SK-N-SH (cell line): Measurements from ENCODE around the gene SLC8A1. TPM values are rescaled to one million over a fixed set of nuclear protein-coding genes. Genes with fewer than 3 reads are reported as not detected.

ENCODE experiments used
- CTCF ChIA-PET: fragments of 300-600, 350-600 bp; formaldehyde crosslinking; extraction: SDS; loops from one replicate; lab custom pipeline; 2021; lab: Yijun Ruan, JAX
- POLR2A ChIA-PET: fragments of 350-600 bp; sonication (Branson Sonifier 250); formaldehyde crosslinking; extraction: SDS; loops from one replicate; lab custom pipeline; 2020; ENCODE audit warnings: antibody characterized with exemption, inconsistent platforms; lab: Yijun Ruan, JAX
- DNase-seq: peaks from one replicate; pipeline ENCODE4 v3.0.0; 2012
- H2AFZ ChIP-seq: fragments of 200-600 bp; sonication (generic); 2 replicates; pipeline ENCODE4 v1.8.1; 2016; ENCODE audit warnings: antibody characterized with exemption, mild to moderate bottlenecking, low read depth
- H3F3A ChIP-seq: fragments of 200-600 bp; sonication (generic); replicated peaks from 2 replicates; pipeline ENCODE3; 2016; ENCODE audit warnings: antibody characterized with exemption, mild to moderate bottlenecking; ENCODE audit not compliant: insufficient read depth
- H3K27ac ChIP-seq, 2 experiments: fragments of 200-500 bp in 1 of 2; fragments of 200-600 bp in 1 of 2; sonication (Bioruptor generic) in 1 of 2; sonication (generic), shearing (Covaris generic) in 1 of 2; 2 replicates each; pipeline versions ENCODE4 v1.5.1 to v1.6.1; 2014 to 2016; ENCODE audit warnings: low read depth in 2 of 2, inconsistent platforms in 1 of 2, low read length in 1 of 2, mild to moderate bottlenecking in 1 of 2, mixed read lengths in 1 of 2
- H3K27me3 ChIP-seq: fragments of 200-600 bp; sonication (generic), shearing (Covaris generic); 2 replicates; pipeline ENCODE4 v1.6.1; 2016; ENCODE audit warnings: mixed run types; ENCODE audit not compliant: insufficient read depth
- H3K36me3 ChIP-seq, 2 experiments: fragments of 200-500 bp in 1 of 2; fragments of 200-600 bp in 1 of 2; sonication (Bioruptor generic) in 1 of 2; sonication (generic) in 1 of 2; replicated peaks in 1 of 2; 2 replicates each; pipeline versions ENCODE3 to v1.5.1; 2014 to 2016; ENCODE audit warnings: low read length in 1 of 2, mild to moderate bottlenecking in 1 of 2; ENCODE audit not compliant: insufficient read depth in 2 of 2, control insufficient read depth in 1 of 2
- H3K4me1 ChIP-seq, 2 experiments: fragments of 200-500 bp in 1 of 2; fragments of 200-600 bp in 1 of 2; sonication (Bioruptor generic) in 1 of 2; sonication (generic), shearing (Covaris generic) in 1 of 2; 2 replicates each; pipeline versions ENCODE4 v1.5.1 to v1.6.1; 2014 to 2016; ENCODE audit warnings: low read depth in 1 of 2, low read length in 1 of 2, mixed run types in 1 of 2; ENCODE audit not compliant: insufficient read depth in 2 of 2, control insufficient read depth in 1 of 2
- H3K4me2 ChIP-seq: fragments of 200-600 bp; sonication (generic), shearing (Covaris generic); 2 replicates; pipeline ENCODE4 v1.6.1; 2017; ENCODE audit warnings: mixed run types
- H3K4me3 ChIP-seq, 2 experiments: fragments of 200-500 bp in 1 of 2; fragments of 200-600 bp in 1 of 2; sonication (Bioruptor generic) in 1 of 2; sonication (generic), shearing (Covaris generic) in 1 of 2; 2 replicates each; pipeline versions ENCODE4 v1.5.1 to v1.8.1; 2014 to 2016; ENCODE audit warnings: low read depth in 2 of 2, inconsistent platforms in 1 of 2, low read length in 1 of 2, mild to moderate bottlenecking in 1 of 2, mixed read lengths in 1 of 2, moderate library complexity in 1 of 2
- H3K79me2 ChIP-seq: fragments of 200-600 bp; sonication (generic); 2 replicates; pipeline ENCODE4 v1.8.1; 2017; ENCODE audit warnings: mild to moderate bottlenecking; ENCODE audit not compliant: insufficient read depth
- H3K9ac ChIP-seq: fragments of 200-600 bp; sonication (generic); 2 replicates; pipeline ENCODE4 v1.6.1; 2017; ENCODE audit warnings: mixed run types
- H3K9me2 ChIP-seq: fragments of 200-600 bp; sonication (generic); 2 replicates; pipeline ENCODE4 v1.6.1; 2017; ENCODE audit warnings: mixed run types
- H3K9me3 ChIP-seq: fragments of 200-600 bp; sonication (generic); 2 replicates; pipeline ENCODE4 v1.6.1; 2017; ENCODE audit warnings: mixed run types, mild to moderate bottlenecking, moderate library complexity
- H4K20me1 ChIP-seq: fragments of 200-600 bp; sonication (generic); 2 replicates; pipeline ENCODE4 v1.6.1; 2017; ENCODE audit warnings: mild to moderate bottlenecking, mixed run types; ENCODE audit not compliant: insufficient read depth
- CHD2 ChIP-seq: fragments of 150-350 bp; IDR thresholded peaks from 2 replicates; pipeline ENCODE4 v1.6.1; 2018; ENCODE audit warnings: low read length; ENCODE audit not compliant: partially characterized antibody
- EP300 ChIP-seq, 2 experiments: IDR thresholded peaks; 2 replicates each; pipeline versions ENCODE4 v1.4.0 to v1.6.1; 2012; ENCODE audit warnings: borderline replicate concordance in 1 of 2, low read depth in 1 of 2, low read length in 1 of 2
- EZH2phosphoT487 ChIP-seq: fragments of 200-600 bp; sonication (generic); IDR thresholded peaks from 2 replicates; pipeline ENCODE4 v1.6.1; 2017; ENCODE audit warnings: low read depth, mixed run types, mild to moderate bottlenecking, antibody characterized with exemption, moderate library complexity, borderline replicate concordance
- FOSL2 ChIP-seq: IDR thresholded peaks from 2 replicates; pipeline ENCODE4 v1.4.0; 2012; ENCODE audit warnings: low read depth, mild to moderate bottlenecking, moderate library complexity, borderline replicate concordance
- GATA2 ChIP-seq: sonication (generic); formaldehyde crosslinking; IDR thresholded peaks from 2 replicates; pipeline ENCODE4 v1.5.0; 2020; ENCODE audit warnings: mild to moderate bottlenecking, missing genetic modification reagents
- JUND ChIP-seq: IDR thresholded peaks from 2 replicates; pipeline ENCODE4 v1.4.0; 2012
- MAX ChIP-seq: IDR thresholded peaks from 2 replicates; pipeline ENCODE4 v1.4.0; 2012; ENCODE audit warnings: low read depth
- NFIC ChIP-seq: IDR thresholded peaks from 2 replicates; pipeline ENCODE4 v1.4.0; 2012; ENCODE audit warnings: borderline replicate concordance
- POLR2AphosphoS5 ChIP-seq: IDR thresholded peaks from 2 replicates; pipeline ENCODE4 v1.6.1; 2012; ENCODE audit warnings: low read depth, low read length
- RCOR1 ChIP-seq: fragments of 150-350 bp; IDR thresholded peaks from 2 replicates; pipeline ENCODE4 v1.6.1; 2017; ENCODE audit warnings: antibody characterized with exemption, low read length
- RXRA ChIP-seq: IDR thresholded peaks from 2 replicates; pipeline ENCODE4 v1.4.0; 2012; ENCODE audit warnings: low read depth, mild to moderate bottlenecking, borderline replicate concordance
- SIN3A ChIP-seq: IDR thresholded peaks from 2 replicates; pipeline ENCODE4 v1.6.1; 2012; ENCODE audit warnings: low read depth, mild to moderate bottlenecking, low read length, moderate library complexity, borderline replicate concordance
- SMC3 ChIP-seq: IDR thresholded peaks from 2 replicates; pipeline ENCODE4 v1.6.1; 2012; ENCODE audit warnings: low read depth, low read length, improper control_type of control experiment
- TCF12 ChIP-seq: IDR thresholded peaks from 2 replicates; pipeline ENCODE4 v1.4.0; 2012
- TEAD4 ChIP-seq: IDR thresholded peaks from 2 replicates; pipeline ENCODE4 v1.4.0; 2012; ENCODE audit warnings: mild to moderate bottlenecking, borderline replicate concordance; ENCODE audit not compliant: insufficient read depth
- YY1 ChIP-seq: IDR thresholded peaks from 2 replicates; pipeline ENCODE4 v1.4.0; 2012; ENCODE audit warnings: low read depth, mild to moderate bottlenecking
- WGBS: methylation state at CpG from one replicate; pipeline ENCODE4 v1.1.6; 2017; ENCODE audit warnings: low lambda C conversion rate; 5-methylcytosine and 5-hydroxymethylcytosine counted together
- polyA plus RNA-seq, 3 experiments: library from polyadenylated mRNA; depleted of rRNA; stranded (reverse); fragments of >200 nt; gene quantifications; 2 replicates each; pipeline ENCODE4 v1.2.3, GENCODE V29; 2012
- TF ChIP-seq, protein P1 (sequence below): IDR thresholded peaks from 2 replicates; pipeline ENCODE4 v1.4.0; 2012; ENCODE audit warnings: low read depth, borderline replicate concordance
- TF ChIP-seq, protein P2 (sequence below): fragments of 150-350 bp; IDR thresholded peaks from 2 replicates; pipeline ENCODE4 v1.6.1; 2017; ENCODE audit warnings: antibody characterized with exemption, low read length, low read depth, borderline replicate concordance
- TF ChIP-seq, protein P3 (sequence below): fragments of 150-350 bp; IDR thresholded peaks from 2 replicates; pipeline ENCODE4 v1.6.1; 2016; ENCODE audit warnings: mild to moderate bottlenecking, low read depth, low read length
- TF ChIP-seq, protein P4 (sequence below): IDR thresholded peaks from 2 replicates; pipeline ENCODE4 v1.6.1; 2012; ENCODE audit warnings: mild to moderate bottlenecking, low read depth, low read length, moderate library complexity

The SLC8A1 gene
- polyA plus RNA-seq, 1 of the 3 experiments (the other 2 are of a cell fraction) = 3.2 TPM

DNA sequence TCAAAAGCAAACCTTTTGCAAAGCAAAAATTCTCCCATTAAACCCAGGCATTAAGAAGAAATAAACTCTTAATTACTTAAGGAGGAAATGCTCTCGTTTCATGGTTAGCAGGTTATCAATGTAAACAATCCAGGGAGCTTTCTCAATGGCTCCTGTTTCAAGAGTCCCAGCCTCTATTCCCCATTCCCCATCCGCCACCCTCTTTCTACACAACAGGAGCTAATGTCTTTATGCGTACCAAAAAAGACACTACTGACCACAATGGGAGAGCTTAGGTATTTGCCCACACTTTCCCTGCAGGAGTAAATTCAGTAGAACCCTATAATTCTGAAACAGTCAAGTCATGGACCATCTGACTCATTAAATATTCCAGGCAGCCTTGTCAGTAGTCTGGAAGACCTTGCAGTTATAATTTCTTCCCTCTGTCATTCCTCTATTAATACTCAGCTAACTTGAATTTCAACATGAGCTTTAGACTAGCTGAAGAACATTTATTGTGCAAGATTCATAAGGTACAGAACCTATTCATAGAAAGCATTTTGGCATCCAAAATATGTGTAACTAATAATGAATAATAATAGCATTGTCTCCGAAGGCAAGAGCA is 48.6 kb downstream of the SLC8A1 start (continued):
- TF ChIP-seq, protein P1, sequence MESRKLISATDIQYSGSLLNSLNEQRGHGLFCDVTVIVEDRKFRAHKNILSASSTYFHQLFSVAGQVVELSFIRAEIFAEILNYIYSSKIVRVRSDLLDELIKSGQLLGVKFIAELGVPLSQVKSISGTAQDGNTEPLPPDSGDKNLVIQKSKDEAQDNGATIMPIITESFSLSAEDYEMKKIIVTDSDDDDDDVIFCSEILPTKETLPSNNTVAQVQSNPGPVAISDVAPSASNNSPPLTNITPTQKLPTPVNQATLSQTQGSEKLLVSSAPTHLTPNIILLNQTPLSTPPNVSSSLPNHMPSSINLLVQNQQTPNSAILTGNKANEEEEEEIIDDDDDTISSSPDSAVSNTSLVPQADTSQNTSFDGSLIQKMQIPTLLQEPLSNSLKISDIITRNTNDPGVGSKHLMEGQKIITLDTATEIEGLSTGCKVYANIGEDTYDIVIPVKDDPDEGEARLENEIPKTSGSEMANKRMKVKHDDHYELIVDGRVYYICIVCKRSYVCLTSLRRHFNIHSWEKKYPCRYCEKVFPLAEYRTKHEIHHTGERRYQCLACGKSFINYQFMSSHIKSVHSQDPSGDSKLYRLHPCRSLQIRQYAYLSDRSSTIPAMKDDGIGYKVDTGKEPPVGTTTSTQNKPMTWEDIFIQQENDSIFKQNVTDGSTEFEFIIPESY = no peak
- TF ChIP-seq SMC3 = no peak
- TF ChIP-seq, protein P2, sequence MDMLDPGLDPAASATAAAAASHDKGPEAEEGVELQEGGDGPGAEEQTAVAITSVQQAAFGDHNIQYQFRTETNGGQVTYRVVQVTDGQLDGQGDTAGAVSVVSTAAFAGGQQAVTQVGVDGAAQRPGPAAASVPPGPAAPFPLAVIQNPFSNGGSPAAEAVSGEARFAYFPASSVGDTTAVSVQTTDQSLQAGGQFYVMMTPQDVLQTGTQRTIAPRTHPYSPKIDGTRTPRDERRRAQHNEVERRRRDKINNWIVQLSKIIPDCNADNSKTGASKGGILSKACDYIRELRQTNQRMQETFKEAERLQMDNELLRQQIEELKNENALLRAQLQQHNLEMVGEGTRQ = no peak
- TF ChIP-seq TCF12 = peak; percentile 96
- TF ChIP-seq SIN3A = 0 out of 2 replicates have a peak, but pooled peaks have one; percentile 60
- TF ChIP-seq GATA2 (CRISPR knock-in tag) = no peak
- TF ChIP-seq, protein P3, sequence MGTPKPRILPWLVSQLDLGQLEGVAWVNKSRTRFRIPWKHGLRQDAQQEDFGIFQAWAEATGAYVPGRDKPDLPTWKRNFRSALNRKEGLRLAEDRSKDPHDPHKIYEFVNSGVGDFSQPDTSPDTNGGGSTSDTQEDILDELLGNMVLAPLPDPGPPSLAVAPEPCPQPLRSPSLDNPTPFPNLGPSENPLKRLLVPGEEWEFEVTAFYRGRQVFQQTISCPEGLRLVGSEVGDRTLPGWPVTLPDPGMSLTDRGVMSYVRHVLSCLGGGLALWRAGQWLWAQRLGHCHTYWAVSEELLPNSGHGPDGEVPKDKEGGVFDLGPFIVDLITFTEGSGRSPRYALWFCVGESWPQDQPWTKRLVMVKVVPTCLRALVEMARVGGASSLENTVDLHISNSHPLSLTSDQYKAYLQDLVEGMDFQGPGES = no peak
- no peak for TF ChIP-seq YY1

- Histone ChIP-seq H3K9ac (no peak overlapping the region), H4K20me1 (no peaks in the 10 kb centered on the region), H3K79me2 (no peaks in the 10 kb centered on the region; the same call in 1 of the 2 replicates), H3K4me1 (peaks cover 0 to 29% of the 10 kb centered on the region in 2 experiments; a peak in 2 of 4 replicates), H3K9me2 (no peaks in the 10 kb centered on the region), H2AFZ (peak overlapping the region; percentile 34), H3K27ac (peak overlapping the region in 1 of 2 experiments; percentile 60; a peak in 2 of 4 replicates), H3K9me3 (no peaks in the 10 kb centered on the region), H3K27me3 (no peaks in the 10 kb centered on the region), H3K4me2 (peak overlapping the region; percentile 25; the same call in 1 of the 2 replicates), H3K4me3 (no peak overlapping the region), H3K36me3 (no peaks in the 10 kb centered on the region), H3F3A (peaks cover 25% of the 10 kb centered on the region)
- no peak for DNase-seq
- 22% methylated on average over 3 of the region's 3 CpGs for WGBS
- CTCF ChIA-PET = no interaction called here
- POLR2A ChIA-PET = no interaction called here
- TF ChIP-seq CHD2 (no peak), FOSL2 (peak; percentile 91), TEAD4 (peak; percentile 57; the same call in 1 of the 2 replicates), YY1 (peak; percentile 80), JUND (peak; percentile 88), EZH2phosphoT487 (no peak), MAX (0 out of 2 replicates have a peak, but pooled peaks have one; percentile 45), EP300 (IDR thresholded peaks at IDR 0.05; ENCODE audit: borderline replicate concordance in 1 of 2, low read depth in 1 of 2, low read length in 1 of 2) (peak in 1 of 2 experiments; percentile 81; a peak in 1 of 4 replicates), RCOR1 (no peak), POLR2AphosphoS5 (peak; percentile 30; the same call in 1 of the 2 replicates), NFIC (peak; percentile 17; the same call in 1 of the 2 replicates), RXRA (peak; percentile 67; the same call in 1 of the 2 replicates)
- TF ChIP-seq, protein P3 = no peak
- TF ChIP-seq, protein P4, sequence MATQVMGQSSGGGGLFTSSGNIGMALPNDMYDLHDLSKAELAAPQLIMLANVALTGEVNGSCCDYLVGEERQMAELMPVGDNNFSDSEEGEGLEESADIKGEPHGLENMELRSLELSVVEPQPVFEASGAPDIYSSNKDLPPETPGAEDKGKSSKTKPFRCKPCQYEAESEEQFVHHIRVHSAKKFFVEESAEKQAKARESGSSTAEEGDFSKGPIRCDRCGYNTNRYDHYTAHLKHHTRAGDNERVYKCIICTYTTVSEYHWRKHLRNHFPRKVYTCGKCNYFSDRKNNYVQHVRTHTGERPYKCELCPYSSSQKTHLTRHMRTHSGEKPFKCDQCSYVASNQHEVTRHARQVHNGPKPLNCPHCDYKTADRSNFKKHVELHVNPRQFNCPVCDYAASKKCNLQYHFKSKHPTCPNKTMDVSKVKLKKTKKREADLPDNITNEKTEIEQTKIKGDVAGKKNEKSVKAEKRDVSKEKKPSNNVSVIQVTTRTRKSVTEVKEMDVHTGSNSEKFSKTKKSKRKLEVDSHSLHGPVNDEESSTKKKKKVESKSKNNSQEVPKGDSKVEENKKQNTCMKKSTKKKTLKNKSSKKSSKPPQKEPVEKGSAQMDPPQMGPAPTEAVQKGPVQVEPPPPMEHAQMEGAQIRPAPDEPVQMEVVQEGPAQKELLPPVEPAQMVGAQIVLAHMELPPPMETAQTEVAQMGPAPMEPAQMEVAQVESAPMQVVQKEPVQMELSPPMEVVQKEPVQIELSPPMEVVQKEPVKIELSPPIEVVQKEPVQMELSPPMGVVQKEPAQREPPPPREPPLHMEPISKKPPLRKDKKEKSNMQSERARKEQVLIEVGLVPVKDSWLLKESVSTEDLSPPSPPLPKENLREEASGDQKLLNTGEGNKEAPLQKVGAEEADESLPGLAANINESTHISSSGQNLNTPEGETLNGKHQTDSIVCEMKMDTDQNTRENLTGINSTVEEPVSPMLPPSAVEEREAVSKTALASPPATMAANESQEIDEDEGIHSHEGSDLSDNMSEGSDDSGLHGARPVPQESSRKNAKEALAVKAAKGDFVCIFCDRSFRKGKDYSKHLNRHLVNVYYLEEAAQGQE = no peak
Observed at GRCh38 chr2:40401896-40402295, 50.0 kb downstream of the SLC8A1 start.
